Urinary bladder (tissue), 4 donors: ENCODE measurements around the gene PID1. TPM values are rescaled to one million over a fixed set of nuclear protein-coding genes. Genes with fewer than 3 reads are reported as not detected.
"Not testable (repeated sequence)": the region's sequence is repeated elsewhere in the genome, so short reads cannot be mapped to it uniquely, and the experiment has no call there.

Experiments
- DNase-seq: peaks from one replicate; pipeline ENCODE4 v3.0.0-alpha.2; 2015; ENCODE audit errors: extremely low spot score
- H3K27ac ChIP-seq: one replicate; pipeline ENCODE4 v1.5.1; 2013; ENCODE audit warnings: low read depth, mild to moderate bottlenecking, moderate library complexity
- H3K36me3 ChIP-seq: one replicate; pipeline ENCODE4 v1.6.1; 2013; ENCODE audit warnings: mild to moderate bottlenecking, moderate library complexity; ENCODE audit not compliant: insufficient read depth
- H3K4me1 ChIP-seq: one replicate; pipeline ENCODE4 v1.6.1; 2013; ENCODE audit warnings: mild to moderate bottlenecking, moderate library complexity; ENCODE audit not compliant: insufficient read depth
- H3K4me3 ChIP-seq: one replicate; pipeline ENCODE4 v1.5.1; 2013; ENCODE audit warnings: low read depth, low read length
- WGBS: extraction: QIAGEN DNeasy Blood & Tissue Kit; methylation state at CpG from one replicate; pipeline ENCODE4 v1.1.7; 2013; 5-methylcytosine and 5-hydroxymethylcytosine counted together
- polyA plus RNA-seq: library from polyadenylated mRNA; stranded (reverse); fragments of 200-250 nt; gene quantifications from one replicate; pipeline ENCODE4 v1.2.3, GENCODE V29; 2013
- total RNA-seq: library from RNA; depleted of rRNA; stranded (reverse); fragments of >200 nt; gene quantifications from one replicate; pipeline ENCODE4 v1.2.3, GENCODE V29; 2014
- donor health status: healthy with polysubstance abuse.
- donor health status: healthy.

Gene PID1
- total and polyA plus RNA-seq, 2 donors: 63.9 to 85.8 TPM

DNA sequence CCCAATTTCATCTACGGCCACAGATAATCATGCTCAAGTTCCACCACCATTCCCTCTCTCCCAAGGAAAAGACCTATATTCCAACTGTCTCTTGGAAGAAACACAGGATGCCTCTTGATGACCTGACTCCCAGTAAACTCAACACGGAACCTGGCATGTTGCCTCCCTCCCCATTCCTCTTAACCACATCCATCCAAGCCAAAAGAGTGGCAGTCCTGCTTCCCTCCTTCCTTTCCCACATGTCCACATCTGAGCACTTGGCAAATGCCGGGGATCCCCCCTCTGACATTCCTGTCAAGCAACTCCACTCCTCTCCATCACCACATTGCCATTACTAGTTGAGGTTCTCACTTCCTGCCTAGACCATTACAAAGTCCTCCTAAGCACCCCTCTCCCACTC, 49.4 kb downstream of the PID1 start:
- Histone ChIP-seq H3K36me3 (no peaks in the 10 kb centered on the region), H3K27ac (no peak overlapping the region), H3K4me3 (no peak overlapping the region), H3K4me1 (no peaks in the 10 kb centered on the region)
- DNase-seq: no peak
- WGBS: 89% methylated on average over 3 of the region's 3 CpGs

DNA sequence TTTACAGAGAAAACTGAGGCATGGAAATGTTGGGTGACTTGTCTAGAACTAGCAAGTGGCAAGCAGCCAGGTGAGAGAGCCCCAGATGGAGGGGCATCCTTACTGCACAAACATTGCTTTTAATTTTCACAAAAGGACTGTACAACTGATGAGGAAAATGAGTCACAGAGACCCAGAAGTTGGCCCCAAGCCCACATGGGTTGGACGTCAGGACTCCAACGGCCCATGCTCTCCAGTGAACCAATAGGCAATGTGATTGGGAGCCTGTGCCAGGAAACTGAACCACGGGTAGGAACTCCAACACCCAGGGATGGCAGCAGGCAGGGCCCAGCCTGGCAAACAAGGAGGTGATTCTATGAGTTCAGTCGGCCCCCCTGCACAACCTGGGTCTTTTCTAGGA, 50.8 kb downstream of the PID1 start:
- Histone ChIP-seq H3K36me3 (no peaks in the 10 kb centered on the region), H3K4me3 (no peak overlapping the region), H3K27ac (no peak overlapping the region), H3K4me1 (no peaks in the 10 kb centered on the region)
- WGBS: 81% methylated on average over 4 of the region's 4 CpGs
- DNase-seq: no peak

DNA sequence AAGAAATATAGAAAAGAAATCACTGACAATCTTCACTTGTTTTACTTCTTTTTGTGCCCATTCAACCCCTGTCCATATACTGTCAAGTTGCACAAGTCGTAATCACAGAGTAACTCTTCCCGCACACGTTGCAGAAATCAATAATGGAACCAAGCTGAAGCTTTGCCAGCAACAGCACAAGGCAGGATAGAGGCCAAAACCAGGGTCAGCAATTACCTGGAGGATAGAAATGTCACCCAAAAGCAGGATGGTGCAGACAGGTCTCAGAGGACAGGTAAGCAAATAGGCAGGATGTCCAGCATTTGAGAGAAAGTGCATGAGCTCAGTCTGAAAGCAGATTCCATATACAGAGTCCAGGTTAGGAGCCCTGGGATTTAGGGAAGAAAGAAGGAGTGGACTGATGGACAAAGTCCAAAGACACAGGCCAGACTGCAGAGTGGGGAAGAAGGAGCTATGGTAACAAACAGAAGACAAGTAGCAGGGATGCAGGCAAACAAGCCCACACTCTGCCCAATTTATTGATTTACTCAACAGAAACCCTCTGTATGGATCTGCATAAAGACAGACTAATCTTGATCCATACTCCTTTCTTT, 52.7 kb downstream of the PID1 start:
- no peaks in the 10 kb centered on the region for H3K36me3 ChIP-seq
- WGBS: 91% methylated on average over 3 of the region's 3 CpGs

DNA sequence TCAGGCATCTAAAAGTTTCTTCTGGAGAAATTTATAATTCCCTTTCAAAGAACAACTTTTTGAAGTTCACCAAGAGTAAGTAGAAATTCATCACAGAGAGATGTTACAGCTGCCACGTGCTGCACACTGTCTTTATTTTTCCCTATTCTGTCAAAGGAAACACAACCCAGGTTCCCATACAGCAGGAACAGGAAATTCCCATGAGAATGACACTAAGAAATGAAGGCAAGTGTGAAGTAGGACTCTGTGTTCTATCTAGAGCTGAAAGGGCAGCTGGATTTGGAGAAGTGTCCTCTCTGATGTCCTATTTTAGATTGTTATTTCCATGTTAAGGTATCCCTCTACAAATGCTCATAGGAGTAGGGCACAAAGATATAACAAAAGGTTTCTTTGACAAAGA, 58.8 kb downstream of the PID1 start:
- H3K4me3 ChIP-seq: no peak overlapping the region
- no peaks in the 10 kb centered on the region for H3K36me3 ChIP-seq
- no peak for DNase-seq
- WGBS: 0% methylated on average over 1 of the region's 1 CpG
- no peak overlapping the region for H3K27ac ChIP-seq
- no peaks in the 10 kb centered on the region for H3K4me1 ChIP-seq

More for the DNA sequence above, 52.7 kb downstream of the PID1 start:
- no peak for DNase-seq
- Histone ChIP-seq H3K27ac (no peak overlapping the region), H3K4me3 (no peak overlapping the region), H3K4me1 (no peaks in the 10 kb centered on the region)

DNA sequence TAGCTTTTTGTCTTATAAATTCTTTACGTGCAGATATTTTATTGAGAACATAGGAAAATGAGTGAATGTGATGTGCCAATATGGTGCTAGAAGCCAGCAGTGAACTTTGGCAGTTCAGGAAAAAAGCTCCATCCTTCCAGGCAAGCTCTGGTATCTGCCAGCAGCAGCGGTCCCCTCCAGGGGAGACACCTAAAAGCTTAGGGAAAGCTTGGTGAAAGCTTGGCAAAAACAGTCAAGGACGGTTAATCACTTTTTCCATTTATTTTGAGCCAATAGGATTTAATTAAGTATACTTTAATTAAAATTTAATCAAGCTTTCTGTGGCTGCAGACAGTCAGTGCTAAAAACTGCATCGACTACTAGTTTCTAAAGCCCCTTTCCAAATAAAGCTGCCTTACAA, 60.4 kb downstream of the PID1 start:
- no peaks in the 10 kb centered on the region for H3K36me3 ChIP-seq
- no peak overlapping the region for H3K27ac ChIP-seq
- WGBS: 74% methylated on average over 4 of the region's 4 CpGs
- no peaks in the 10 kb centered on the region for H3K4me1 ChIP-seq
- no peak overlapping the region for H3K4me3 ChIP-seq
- DNase-seq: no peak

DNA sequence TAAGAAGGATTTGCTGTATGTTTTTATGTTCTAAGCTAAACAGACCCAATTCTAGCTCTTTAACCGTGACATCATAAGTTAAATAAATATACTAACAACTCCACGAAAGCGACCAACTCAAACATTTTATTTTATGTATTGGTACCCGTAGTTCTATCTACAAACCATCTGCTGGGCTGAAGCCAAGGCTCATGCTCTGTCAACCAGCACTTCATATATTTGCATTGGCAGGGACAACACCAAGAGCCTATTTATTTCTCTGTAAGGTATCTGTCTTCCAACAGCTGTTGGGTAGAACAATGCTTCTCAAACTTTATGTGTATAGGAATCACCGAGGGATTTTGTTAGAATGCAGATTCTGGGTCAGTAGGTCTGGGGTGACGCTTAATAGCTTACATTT, 64.5 kb downstream of the PID1 start:
- WGBS: 82% methylated on average over 6 of the region's 6 CpGs

DNA sequence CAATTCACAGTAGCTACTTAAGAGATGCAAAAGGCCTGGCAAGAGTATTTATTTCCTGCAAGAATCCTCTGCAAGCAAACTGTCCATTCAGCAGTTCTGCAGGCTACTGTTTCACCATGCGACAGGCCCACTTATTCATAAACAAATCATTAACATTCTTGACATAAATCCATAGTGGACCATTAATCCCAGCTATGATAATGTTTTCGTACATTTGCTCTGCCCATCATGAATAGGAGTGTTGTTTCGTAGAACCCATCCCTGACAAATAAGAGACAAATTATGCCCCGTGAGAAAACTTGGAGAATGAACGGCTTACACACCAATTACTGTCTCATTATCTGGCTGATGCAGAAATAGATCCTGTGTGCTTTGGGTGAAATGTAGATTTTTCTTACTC, 65.4 kb downstream of the PID1 start:
- no peak for DNase-seq
- no peak overlapping the region for H3K27ac ChIP-seq
- 80% methylated on average over 5 of the region's 5 CpGs for WGBS
- no peaks in the 10 kb centered on the region for H3K36me3 ChIP-seq
- H3K4me3 ChIP-seq: no peak overlapping the region
- no peaks in the 10 kb centered on the region for H3K4me1 ChIP-seq

More for the DNA sequence above, 64.5 kb downstream of the PID1 start:
- Histone ChIP-seq H3K27ac (no peak overlapping the region), H3K36me3 (no peaks in the 10 kb centered on the region), H3K4me1 (no peaks in the 10 kb centered on the region), H3K4me3 (no peak overlapping the region)
- no peak for DNase-seq

DNA sequence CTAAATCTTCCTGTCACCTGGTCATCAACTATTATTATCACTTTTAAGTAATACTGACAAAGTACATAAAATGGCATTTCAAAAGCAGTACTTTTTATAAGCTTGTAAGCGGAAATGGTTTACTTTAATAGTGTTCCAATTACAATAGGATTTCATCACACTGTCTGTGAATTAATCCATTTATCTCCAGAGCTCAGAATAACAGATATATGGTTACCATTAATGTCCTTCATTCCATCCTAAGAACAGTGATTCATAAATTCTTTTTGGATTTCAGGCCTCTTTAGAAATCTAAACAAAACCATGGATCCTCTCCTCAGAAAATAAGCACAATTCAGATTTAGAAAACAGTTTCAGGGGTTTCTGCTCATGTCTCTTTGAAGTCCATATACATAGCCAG, 68.4 kb downstream of the PID1 start:
- 70% methylated on average over 1 of the region's 1 CpG for WGBS
- Histone ChIP-seq H3K4me1 (no peaks in the 10 kb centered on the region), H3K27ac (no peak overlapping the region), H3K4me3 (no peak overlapping the region), H3K36me3 (no peaks in the 10 kb centered on the region)
- DNase-seq: no peak

DNA sequence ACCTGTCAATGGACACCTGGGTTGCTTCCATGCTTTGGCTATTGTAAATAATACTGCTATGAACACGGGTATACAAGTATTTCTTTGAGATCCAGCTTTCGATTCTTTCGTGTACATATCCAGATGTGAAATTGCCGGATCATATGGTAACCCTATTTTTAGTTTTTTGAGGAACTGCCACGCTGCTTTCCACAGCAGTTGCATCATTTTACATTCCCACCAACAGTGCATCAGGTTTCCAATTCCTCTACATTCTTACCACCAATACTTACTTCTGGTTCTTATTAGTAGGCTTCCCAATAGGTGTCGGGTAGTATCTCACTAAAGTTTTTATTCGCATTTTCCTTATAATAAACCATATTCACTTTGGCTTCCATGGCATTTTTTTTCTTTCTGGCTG, 69.6 kb downstream of the PID1 start:
- H3K36me3 ChIP-seq: no peaks in the 10 kb centered on the region
- no peak overlapping the region for H3K27ac ChIP-seq
- 80% methylated on average over 7 of the region's 7 CpGs for WGBS
- DNase-seq: no peak
- no peaks in the 10 kb centered on the region for H3K4me1 ChIP-seq
- H3K4me3 ChIP-seq: no peak overlapping the region

DNA sequence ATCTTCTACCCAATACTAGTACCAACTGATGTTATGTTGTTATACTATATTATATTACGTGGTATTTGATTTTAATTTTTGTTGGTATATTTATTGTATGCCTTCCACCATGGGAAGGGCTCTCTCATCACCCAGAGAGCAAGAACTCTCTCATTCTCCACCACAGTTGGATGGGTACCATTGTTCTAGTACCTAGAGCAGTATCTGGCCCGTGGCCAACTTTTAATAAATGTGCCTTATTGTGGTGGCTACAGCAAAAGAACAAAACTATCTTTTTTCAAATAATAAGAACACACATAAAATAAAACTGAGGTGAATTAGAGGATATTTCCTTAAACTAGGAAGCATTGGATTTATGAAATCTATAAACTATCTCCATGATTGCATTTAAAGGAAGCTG, 71.8 kb downstream of the PID1 start:
- WGBS: 84% methylated on average over 2 of the region's 2 CpGs
- no peak for DNase-seq
- H3K4me3 ChIP-seq: no peak overlapping the region
- H3K4me1 ChIP-seq: no peaks in the 10 kb centered on the region
- H3K27ac ChIP-seq: no peak overlapping the region
- H3K36me3 ChIP-seq: no peaks in the 10 kb centered on the region

DNA sequence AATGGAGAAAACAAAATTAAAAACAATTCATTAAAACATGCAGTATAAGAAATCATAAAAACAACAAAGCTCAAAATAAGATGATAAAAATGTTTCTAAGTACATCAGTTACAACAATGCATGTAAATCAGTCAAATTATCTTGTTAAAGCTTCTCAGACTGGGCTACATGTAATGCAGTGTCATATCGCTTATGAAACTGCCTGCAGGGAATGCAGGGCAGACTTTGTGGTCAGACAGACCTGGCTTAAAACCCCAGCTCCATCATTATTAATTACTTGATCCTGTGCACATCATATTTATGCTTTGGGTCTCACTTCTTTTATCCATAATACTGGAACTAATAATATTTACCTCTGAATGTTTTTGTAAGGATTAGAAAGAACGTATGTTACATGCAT, 74.6 kb downstream of the PID1 start:
- WGBS: 77% methylated on average over 2 of the region's 2 CpGs

DNA sequence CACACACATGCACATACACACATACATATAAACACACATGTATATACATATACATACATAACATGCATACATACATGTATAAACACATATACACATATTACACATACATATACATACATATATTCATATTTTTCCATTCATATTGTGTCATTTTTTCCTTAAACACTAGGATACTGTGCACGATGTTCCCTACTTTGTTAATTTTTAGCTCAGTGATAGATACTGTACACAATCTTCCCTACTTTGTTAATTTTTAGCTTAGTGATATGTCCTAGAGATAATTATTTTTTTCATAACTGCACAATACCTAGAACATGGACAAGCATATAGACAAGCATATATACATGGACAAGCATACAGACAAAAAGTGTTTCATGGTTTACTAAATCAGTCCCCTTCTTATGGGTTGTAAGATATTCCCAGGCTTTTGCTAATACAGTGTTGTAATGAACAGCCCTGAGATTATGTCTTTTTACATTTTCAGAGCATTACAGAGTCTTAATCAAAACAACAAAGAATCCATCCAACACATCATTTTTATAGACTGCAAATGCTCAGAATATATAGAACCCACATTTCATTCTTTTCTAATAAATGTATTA, 75.6 kb downstream of the PID1 start:
- WGBS: 86% methylated on average over 1 of the region's 1 CpG
- H3K27ac ChIP-seq: no peak overlapping the region
- H3K4me3 ChIP-seq: no peak overlapping the region
- H3K4me1 ChIP-seq: no peaks in the 10 kb centered on the region
- no peak for DNase-seq
- H3K36me3 ChIP-seq: no peaks in the 10 kb centered on the region

More for the DNA sequence above, 74.6 kb downstream of the PID1 start:
- H3K27ac ChIP-seq: no peak overlapping the region
- no peak for DNase-seq
- H3K4me1 ChIP-seq: no peaks in the 10 kb centered on the region
- H3K36me3 ChIP-seq: no peaks in the 10 kb centered on the region
- no peak overlapping the region for H3K4me3 ChIP-seq

DNA sequence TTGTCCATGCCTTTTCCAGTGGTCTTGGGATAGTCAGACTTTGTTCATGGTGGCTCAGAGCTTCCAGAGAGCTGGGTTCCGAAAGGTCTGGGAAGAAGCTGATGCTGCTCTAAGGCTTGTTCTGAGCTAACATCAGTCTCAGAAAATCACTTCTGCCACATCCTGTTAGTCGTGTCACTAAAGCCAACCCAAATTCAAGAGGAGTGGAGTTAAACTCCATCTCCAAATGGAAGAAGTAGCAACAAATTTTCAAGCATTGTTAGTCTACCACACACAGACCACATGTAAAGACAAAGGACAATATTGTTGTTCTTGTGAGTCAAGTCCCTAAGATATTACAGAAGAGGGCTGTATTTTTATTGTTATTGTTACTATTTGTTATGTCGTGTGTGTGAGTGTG, 77.8 kb downstream of the PID1 start:
- Histone ChIP-seq H3K27ac (no peak overlapping the region), H3K36me3 (no peaks in the 10 kb centered on the region), H3K4me1 (no peaks in the 10 kb centered on the region), H3K4me3 (no peak overlapping the region)
- 70% methylated on average over 3 of the region's 3 CpGs for WGBS
- DNase-seq: no peak

DNA sequence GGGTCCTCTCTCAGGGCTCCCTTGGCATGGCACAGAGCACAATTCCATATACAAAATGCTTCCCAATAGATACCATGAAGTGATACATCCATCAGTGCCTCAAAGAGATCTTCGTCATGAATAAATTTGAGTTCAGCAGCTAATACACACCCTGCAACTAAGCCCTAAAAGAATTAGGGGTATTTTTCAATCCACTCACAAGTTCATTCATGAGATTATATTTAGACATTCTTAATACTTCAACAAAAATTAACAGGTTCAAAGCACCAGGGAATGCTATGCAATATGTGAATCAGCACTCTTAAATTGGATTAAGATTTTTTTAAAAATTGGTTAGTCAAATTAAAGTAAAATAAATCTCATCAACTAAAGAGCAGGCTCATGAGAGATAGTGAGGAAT, 79.7 kb downstream of the PID1 start:
- Histone ChIP-seq H3K36me3 (no peaks in the 10 kb centered on the region), H3K27ac (no peak overlapping the region), H3K4me1 (no peaks in the 10 kb centered on the region), H3K4me3 (no peak overlapping the region)
- DNase-seq: no peak
- WGBS: 93% methylated on average over 1 of the region's 1 CpG

DNA sequence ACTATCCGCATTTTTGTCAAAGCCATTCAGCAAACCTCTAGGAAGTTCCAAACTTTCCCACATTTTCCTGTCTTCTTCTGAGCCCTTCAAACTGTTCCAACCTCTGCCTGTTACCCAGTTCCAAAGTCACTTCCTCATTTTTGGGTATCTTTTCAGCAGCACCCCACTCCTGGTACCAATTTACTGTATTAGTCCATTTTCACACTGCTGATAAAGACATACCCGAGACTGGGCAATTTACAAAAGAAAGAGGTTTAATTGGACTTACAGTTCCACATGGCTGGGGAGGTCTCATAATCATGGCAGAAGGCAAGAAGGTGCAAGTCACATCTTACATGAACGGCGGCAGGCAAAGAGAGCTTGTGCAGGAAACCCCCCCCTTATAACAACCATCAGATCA, 84.0 kb downstream of the PID1 start:
- not testable (repeated sequence) for DNase-seq, H3K4me3 ChIP-seq, H3K36me3 ChIP-seq, H3K27ac ChIP-seq, H3K4me1 ChIP-seq
- 68% methylated on average over 4 of the region's 4 CpGs for WGBS
